Islet precursor cell (in vitro differentiated cells): Measurements from ENCODE around the gene KAT14.
"Not testable (repeated sequence)": the region's sequence is repeated elsewhere in the genome, so short reads cannot be mapped to it uniquely, and the experiment has no call there.

Experiments
- DNase-seq: peaks from one replicate; pipeline ENCODE4 v3.0.0-alpha.2; 2018

Gene KAT14

GRCh38 chr20:18165553-18165952 lies 27.9 kb downstream of the KAT14 start:
- DNase-seq = no peak

GRCh38 chr20:18166241-18166881 lies 28.7 kb downstream of the KAT14 start:
- DNase-seq = no peak

GRCh38 chr20:18166950-18167349 lies 29.3 kb downstream of the KAT14 start:
- DNase-seq = no peak

GRCh38 chr20:18172379-18172778 lies 34.7 kb downstream of the KAT14 start:
- no peak for DNase-seq

GRCh38 chr20:18174906-18175683 lies 37.4 kb downstream of the KAT14 start:
- no peak for DNase-seq

GRCh38 chr20:18176318-18176785 lies 38.7 kb downstream of the KAT14 start:
- peak; percentile 86 for DNase-seq

- DNase-seq = not testable (repeated sequence)
Measured at GRCh38 chr20:18180366-18180765, 42.7 kb downstream of the KAT14 start.

GRCh38 chr20:18180815-18181214 lies 43.2 kb downstream of the KAT14 start:
- no peak for DNase-seq

GRCh38 chr20:18187020-18187419 lies 49.4 kb downstream of the KAT14 start:
- no peak for DNase-seq

- DNase-seq = no peak
Measured at GRCh38 chr20:18188434-18188833, 50.8 kb downstream of the KAT14 start.

GRCh38 chr20:18190338-18191233 lies 52.9 kb downstream of the KAT14 start:
- DNase-seq = no peak

GRCh38 chr20:18191306-18191705 lies 53.6 kb downstream of the KAT14 start:
- DNase-seq = no peak

GRCh38 chr20:18194461-18194860 lies 56.8 kb downstream of the KAT14 start:
- DNase-seq = not testable (repeated sequence)

GRCh38 chr20:18195931-18196330 lies 58.3 kb downstream of the KAT14 start:
- DNase-seq = no peak

- DNase-seq = peak; percentile 90
Measured at GRCh38 chr20:18197382-18198070, 59.9 kb downstream of the KAT14 start.

- no peak for DNase-seq
Measured at GRCh38 chr20:18202966-18203365, 65.3 kb downstream of the KAT14 start.

- not testable (repeated sequence) for DNase-seq
Measured at GRCh38 chr20:18203700-18204099, 66.0 kb downstream of the KAT14 start.

- no peak for DNase-seq
Measured at GRCh38 chr20:18213002-18213401, 75.3 kb downstream of the KAT14 start.

GRCh38 chr20:18215566-18215965 lies 77.9 kb downstream of the KAT14 start:
- DNase-seq = no peak

- no peak for DNase-seq
Measured at GRCh38 chr20:18218280-18218679, 80.6 kb downstream of the KAT14 start.

GRCh38 chr20:18223409-18223808 lies 85.7 kb downstream of the KAT14 start:
- peak; percentile 74 for DNase-seq

GRCh38 chr20:18224968-18225568 lies 87.4 kb downstream of the KAT14 start:
- peak; percentile 80 for DNase-seq
